Ovary (tissue), 9 donors: ENCODE data around the gene SLMAP. TPM values are rescaled to one million over a fixed set of nuclear protein-coding genes. Genes with fewer than 3 reads are reported as not detected.

Experiments used
- DNase-seq, 5 donors: peaks; one replicate each; pipeline ENCODE4 v3.0.0-alpha.2; 2019 to 2020
- H3K27ac ChIP-seq, 2 donors: fragments of 200-600 bp; one replicate each; pipeline versions ENCODE4 v1.5.1 to v1.8.0; 2019 to 2022
- H3K27me3 ChIP-seq: fragments of 200-600 bp; one replicate; pipeline ENCODE4 v1.8.0; 2022
- H3K36me3 ChIP-seq: fragments of 200-600 bp; sonication (generic); one replicate; pipeline ENCODE4 v1.5.1; 2019
- H3K4me1 ChIP-seq: one replicate; pipeline ENCODE4 v1.8.1; 2013; ENCODE audit warnings: mild to moderate bottlenecking, moderate library complexity; ENCODE audit not compliant: insufficient read depth
- H3K4me3 ChIP-seq: fragments of 200-600 bp; sonication (generic); one replicate; pipeline ENCODE4 v1.5.1; 2017
- H3K9me3 ChIP-seq, 2 donors: fragments of 200-600 bp in 1 of 2; sonication (generic) in 1 of 2; one replicate each; pipeline versions ENCODE4 v1.5.1 to v1.8.1; 2013 to 2019; ENCODE audit warnings: mild to moderate bottlenecking in 1 of 2, moderate library complexity in 1 of 2
- EP300 ChIP-seq: sonication (generic); formaldehyde crosslinking; IDR thresholded peaks from one replicate; pipeline ENCODE4 v1.6.1; 2017; ENCODE audit warnings: antibody characterized with exemption
- POLR2A ChIP-seq: fragments of 450-650 bp; IDR thresholded peaks from one replicate; pipeline ENCODE4 v1.6.1; 2017; ENCODE audit warnings: antibody characterized with exemption, mild to moderate bottlenecking, moderate library complexity
- WGBS, 3 donors: extraction: QIAGEN DNeasy Blood & Tissue Kit in 1 of 3; methylation state at CpG; one replicate each; pipeline versions ENCODE4 v1.1.5 to v1.1.7; 2013 to 2017; 5-methylcytosine and 5-hydroxymethylcytosine counted together
- intact Hi-C, 4 donors: fragments of 100-400 bp; cut with DNase I; formaldehyde crosslinking; loops; one replicate each; pipeline versions ENCODE4 v1.11.0 to v1.15.1; 2022 to 2023
- polyA plus RNA-seq, 2 donors: library from polyadenylated mRNA; stranded (reverse); fragments of 200-250 nt in 1 of 2; fragments of 350-450 nt in 1 of 2; fragmentation: Illumina TruSeq in 1 of 2; extraction: RNeasy Lipid Tissue Mini Kit (QIAGEN cat#74804) in 1 of 2; gene quantifications; one replicate each; pipeline ENCODE4 v1.2.3, GENCODE V29; 2013 to 2014
- total RNA-seq, 7 donors: library from RNA; depleted of rRNA in 2 of 7; stranded (reverse); fragments of >200 nt in 2 of 7; fragmentation: NEBNext Ultra II Directional in 3 of 7; extraction: Animal tissue kit (Norgen Biotek cat#: 25700) in 3 of 7; gene quantifications; one replicate each; pipeline versions ENCODE4 v1.1.0 to v1.2.4, GENCODE V29; 2016 to 2023
- TF ChIP-seq, protein P1 (sequence below), 3 donors: fragments of 450-650 bp in 2 of 3; fragments of 200-600 bp in 1 of 3; IDR thresholded peaks; one replicate each; pipeline versions ENCODE4 v1.5.1 to v1.8.0; 2016 to 2022; ENCODE audit warnings: antibody characterized with exemption in 3 of 3, mild to moderate bottlenecking in 1 of 3
- donor health status: DM: no; HTN: no; CAD: no; lungs with moderate emphysema.
- donor health status: DM: no; HTN: no; CAD: no.
- donor health status: Bipolar disorder and iron deficiency.
- donor health status: DM: yes; HTN: yes; CAD: no.
- donor health status: DM: no; HTN: no; CAD: no.
- donor health status: DM: yes; HTN: yes; CAD: no.

SLMAP gene
- total and polyA plus RNA-seq, 9 donors: 26.3 to 113 (median 73.8) TPM

DNA sequence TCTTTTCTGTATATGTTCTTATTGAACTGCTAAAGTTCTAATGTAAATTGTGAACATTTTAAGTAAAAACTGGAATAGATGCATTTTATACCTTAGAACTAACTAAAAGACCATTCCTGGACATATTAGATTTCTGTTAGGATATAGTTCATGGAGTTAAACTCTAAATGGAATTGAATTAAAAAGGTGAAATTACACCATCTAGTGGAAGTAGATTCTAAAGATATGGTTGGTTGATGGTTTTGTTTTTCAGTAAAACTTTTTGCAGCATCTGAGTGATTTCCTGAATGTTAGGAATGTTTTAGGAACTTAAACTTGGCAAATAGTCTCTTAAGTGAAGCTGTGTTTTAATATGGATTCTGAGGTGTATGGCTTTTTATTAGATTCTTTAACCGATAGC lies 96.8 kb downstream of the SLMAP start:
- H3K4me1 ChIP-seq: no peaks in the 10 kb centered on the region
- no peak for DNase-seq
- no peak for TF ChIP-seq EP300
- TF ChIP-seq, protein P1, sequence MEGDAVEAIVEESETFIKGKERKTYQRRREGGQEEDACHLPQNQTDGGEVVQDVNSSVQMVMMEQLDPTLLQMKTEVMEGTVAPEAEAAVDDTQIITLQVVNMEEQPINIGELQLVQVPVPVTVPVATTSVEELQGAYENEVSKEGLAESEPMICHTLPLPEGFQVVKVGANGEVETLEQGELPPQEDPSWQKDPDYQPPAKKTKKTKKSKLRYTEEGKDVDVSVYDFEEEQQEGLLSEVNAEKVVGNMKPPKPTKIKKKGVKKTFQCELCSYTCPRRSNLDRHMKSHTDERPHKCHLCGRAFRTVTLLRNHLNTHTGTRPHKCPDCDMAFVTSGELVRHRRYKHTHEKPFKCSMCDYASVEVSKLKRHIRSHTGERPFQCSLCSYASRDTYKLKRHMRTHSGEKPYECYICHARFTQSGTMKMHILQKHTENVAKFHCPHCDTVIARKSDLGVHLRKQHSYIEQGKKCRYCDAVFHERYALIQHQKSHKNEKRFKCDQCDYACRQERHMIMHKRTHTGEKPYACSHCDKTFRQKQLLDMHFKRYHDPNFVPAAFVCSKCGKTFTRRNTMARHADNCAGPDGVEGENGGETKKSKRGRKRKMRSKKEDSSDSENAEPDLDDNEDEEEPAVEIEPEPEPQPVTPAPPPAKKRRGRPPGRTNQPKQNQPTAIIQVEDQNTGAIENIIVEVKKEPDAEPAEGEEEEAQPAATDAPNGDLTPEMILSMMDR (IDR thresholded peaks at IDR 0.05): no peak
- no peak for TF ChIP-seq POLR2A
- no peaks in the 10 kb centered on the region for H3K36me3 ChIP-seq
- WGBS, 3 donors: 54 to 72% (median 63%) methylated on average over 1 of the region's 1 CpG
- intact Hi-C loops: no loop called here
- H3K27ac ChIP-seq: no peak overlapping the region
- H3K9me3 ChIP-seq: no peaks in the 10 kb centered on the region
- no peak overlapping the region for H3K4me3 ChIP-seq
- peaks cover 3% of the 10 kb centered on the region for H3K27me3 ChIP-seq

DNA sequence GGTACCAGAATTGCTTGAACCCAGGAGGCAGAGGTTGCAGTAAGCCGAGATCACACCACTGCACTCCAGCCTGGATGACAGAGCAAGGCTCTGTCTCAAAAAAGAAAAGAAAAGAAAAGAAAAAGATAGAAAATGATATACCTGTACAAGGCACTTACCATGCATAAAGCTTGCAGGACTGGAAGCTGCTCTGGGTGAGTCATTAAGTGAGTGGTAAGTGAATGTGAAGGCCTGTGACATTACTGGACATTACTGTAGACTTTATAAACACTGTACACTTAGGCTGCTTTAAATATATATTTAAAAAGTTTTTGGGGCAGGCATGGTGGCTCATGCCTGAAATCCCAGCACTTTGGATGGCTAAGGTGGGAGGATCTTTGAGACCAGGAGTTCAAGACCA lies 99.2 kb downstream of the SLMAP start:
- intact Hi-C loops: no loop called here
- TF ChIP-seq POLR2A (no peak), EP300 (no peak)
- TF ChIP-seq, protein P1 (IDR thresholded peaks at IDR 0.05): no peak
- WGBS, 3 donors: 93 to 97% (median 96%) methylated on average over 1 of the region's 1 CpG

GRCh38 chr3:57855943-57856342 lies 99.8 kb downstream of the SLMAP start:
- H3K27me3 ChIP-seq: peaks cover 3% of the 10 kb centered on the region
- intact Hi-C loops: no loop called here
- H3K9me3 ChIP-seq: no peaks in the 10 kb centered on the region
- H3K36me3 ChIP-seq: no peaks in the 10 kb centered on the region
- 90 to 93% (median 91%) methylated on average over 4 of the region's 4 CpGs for WGBS, 3 donors
- no peak for DNase-seq
- no peak for TF ChIP-seq EP300
- TF ChIP-seq, protein P1 (IDR thresholded peaks at IDR 0.05): no peak
- TF ChIP-seq POLR2A: no peak
- no peak overlapping the region for H3K4me3 ChIP-seq
- no peaks in the 10 kb centered on the region for H3K4me1 ChIP-seq
- no peak overlapping the region for H3K27ac ChIP-seq

More for the DNA sequence above, 99.2 kb downstream of the SLMAP start:
- no peaks in the 10 kb centered on the region for H3K36me3 ChIP-seq
- H3K4me1 ChIP-seq: no peaks in the 10 kb centered on the region
- H3K27me3 ChIP-seq: peaks cover 3% of the 10 kb centered on the region
- DNase-seq: no peak
- H3K27ac ChIP-seq: no peak overlapping the region
- no peaks in the 10 kb centered on the region for H3K9me3 ChIP-seq
- H3K4me3 ChIP-seq: no peak overlapping the region

DNA sequence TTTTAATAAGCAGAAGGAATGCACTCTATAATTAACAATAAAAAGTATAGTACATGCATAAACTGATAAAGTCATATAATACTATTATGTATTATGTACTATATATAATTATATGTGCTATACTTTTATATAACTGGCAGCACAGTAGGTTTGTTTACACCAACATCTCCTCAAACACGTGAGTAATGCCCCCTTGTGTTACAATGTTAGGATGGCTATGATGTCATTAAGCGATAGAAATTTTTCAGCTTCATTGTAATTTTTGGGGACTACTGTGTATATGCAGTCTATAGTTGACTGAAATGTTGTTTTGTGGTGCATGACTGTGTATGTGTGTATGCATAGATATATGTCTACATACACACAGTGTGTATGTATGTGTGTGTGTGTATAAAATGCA lies 100.6 kb downstream of the SLMAP start:
- Histone ChIP-seq H3K27me3 (peaks cover 3% of the 10 kb centered on the region), H3K4me3 (no peak overlapping the region), H3K4me1 (no peaks in the 10 kb centered on the region), H3K36me3 (no peaks in the 10 kb centered on the region), H3K9me3 (no peaks in the 10 kb centered on the region), H3K27ac (no peak overlapping the region)
- whole genome bisulfite sequencing, 3 donors: 57 to 60% (median 58%) methylated on average over 2 of the region's 2 CpGs
- DNase-seq: no peak
- intact Hi-C loops: no loop called here
- TF ChIP-seq, protein P1 (IDR thresholded peaks at IDR 0.05): peak in 1 of 3 donors; percentile 14
- TF ChIP-seq EP300 (no peak), POLR2A (no peak)
